IMR-90 (cell line): ENCODE measurements around the gene ZNHIT2. TPM values are rescaled to one million over a fixed set of nuclear protein-coding genes. Genes with fewer than 3 reads are reported as not detected.

Experiments
- ATAC-seq: fragments of 200-7000 bp; cut with Tn5 transposase; 2 replicates; pipeline ENCODE4 v1.9.1; 2020; ENCODE audit warnings: low read depth, mild to moderate bottlenecking, moderate library complexity
- BruUV-seq: library from RNA; stranded (reverse); fragments of 400-500 nt; replicated peaks from 2 replicates; lab custom pipeline; 2021; lab: Mats Ljungman, UMichigan
- CTCF ChIA-PET: fragments of 300-600 bp; formaldehyde crosslinking; extraction: SDS; loops from one replicate; lab custom pipeline; 2021; ENCODE audit warnings: antibody characterized with exemption; lab: Yijun Ruan, JAX
- POLR2A ChIA-PET: fragments of 300-600 bp; sonication (Branson Sonifier 250); formaldehyde crosslinking; loops from one replicate; lab custom pipeline; 2022; ENCODE audit warnings: antibody characterized with exemption; ENCODE audit not compliant: unreplicated experiment; lab: Charles Lee
- DNase-seq: peaks from one replicate; pipeline ENCODE4 v3.0.0; 2013
- H2AFZ ChIP-seq: replicated peaks from 2 replicates; pipeline ENCODE3; 2013; ENCODE audit warnings: low read length, mild to moderate bottlenecking; ENCODE audit not compliant: poor library complexity
- H2AK5ac ChIP-seq: 2 replicates; pipeline ENCODE4 v1.6.1; 2013; ENCODE audit warnings: low read depth, low read length, inconsistent platforms
- H2AK9ac ChIP-seq: replicated peaks from 2 replicates; pipeline ENCODE3; 2013; ENCODE audit warnings: mild to moderate bottlenecking, low read depth, low read length, moderate library complexity; ENCODE audit not compliant: poor library complexity
- H2BK120ac ChIP-seq: 2 replicates; pipeline ENCODE4 v1.6.1; 2013; ENCODE audit warnings: low read depth, low read length, inconsistent platforms
- H2BK15ac ChIP-seq: 3 replicates; pipeline ENCODE4 v1.6.1; 2013; ENCODE audit warnings: low read depth, low read length, inconsistent platforms
- H2BK20ac ChIP-seq: 2 replicates; pipeline ENCODE4 v1.6.1; 2013; ENCODE audit warnings: low read depth, mild to moderate bottlenecking, inconsistent platforms, low read length, moderate library complexity
- H2BK5ac ChIP-seq: 2 replicates; pipeline ENCODE4 v1.6.1; 2013; ENCODE audit warnings: mild to moderate bottlenecking, low read depth, low read length, inconsistent platforms; ENCODE audit not compliant: poor library complexity, severe bottlenecking
- H3K14ac ChIP-seq: replicated peaks from 2 replicates; pipeline ENCODE4 v1.6.1; 2013; ENCODE audit warnings: low read depth, low read length, inconsistent platforms
- H3K18ac ChIP-seq: 2 replicates; pipeline ENCODE4 v1.6.1; 2013; ENCODE audit warnings: low read depth, low read length, control low read depth
- H3K23ac ChIP-seq: 2 replicates; pipeline ENCODE4 v1.6.1; 2013; ENCODE audit warnings: low read depth, low read length, inconsistent platforms
- H3K27ac ChIP-seq: 2 replicates; pipeline ENCODE4 v1.5.1; 2013; ENCODE audit warnings: mild to moderate bottlenecking, control low read depth, low read length; ENCODE audit not compliant: insufficient read depth
- H3K27me3 ChIP-seq: 2 replicates; pipeline ENCODE4 v1.6.1; 2013; ENCODE audit warnings: low read length; ENCODE audit not compliant: control insufficient read depth, insufficient read depth
- H3K36me3 ChIP-seq: 2 replicates; pipeline ENCODE4 v1.6.1; 2013; ENCODE audit warnings: low read length, mixed read lengths; ENCODE audit not compliant: control insufficient read depth, insufficient read depth
- H3K4ac ChIP-seq: 2 replicates; pipeline ENCODE4 v1.6.1; 2013; ENCODE audit warnings: low read depth, low read length, inconsistent platforms
- H3K4me1 ChIP-seq: 2 replicates; pipeline ENCODE4 v1.6.1; 2013; ENCODE audit warnings: low read length, mixed read lengths; ENCODE audit not compliant: control insufficient read depth, insufficient read depth
- H3K4me2 ChIP-seq: 2 replicates; pipeline ENCODE4 v1.6.1; 2013; ENCODE audit warnings: low read depth, mild to moderate bottlenecking, control low read depth, low read length, moderate library complexity
- H3K4me3 ChIP-seq: 2 replicates; pipeline ENCODE4 v1.5.1; 2013; ENCODE audit warnings: low read depth, mild to moderate bottlenecking, control low read depth, low read length, moderate library complexity; ENCODE audit not compliant: insufficient read depth
- H3K56ac ChIP-seq: 2 replicates; pipeline ENCODE4 v1.6.1; 2013; ENCODE audit warnings: low read length, inconsistent platforms; ENCODE audit not compliant: insufficient read depth; ENCODE audit errors: extremely low read depth
- H3K79me1 ChIP-seq, 2 experiments: 2 replicates each; pipeline ENCODE4 v1.6.1; 2013; ENCODE audit warnings: low read length in 2 of 2, inconsistent platforms in 1 of 2, low read depth in 1 of 2
- H3K9ac ChIP-seq: 2 replicates; pipeline ENCODE4 v1.6.1; 2013; ENCODE audit warnings: low read depth, low read length, control low read depth
- H3K9me1 ChIP-seq: 2 replicates; pipeline ENCODE4 v1.6.1; 2013; ENCODE audit warnings: low read length, inconsistent platforms; ENCODE audit not compliant: insufficient read depth
- H3K9me3 ChIP-seq: 2 replicates; pipeline ENCODE4 v1.6.1; 2013; ENCODE audit warnings: low read length; ENCODE audit not compliant: control insufficient read depth, insufficient read depth
- H4K20me1 ChIP-seq: 2 replicates; pipeline ENCODE4 v1.6.1; 2013; ENCODE audit warnings: low read length, inconsistent platforms; ENCODE audit not compliant: insufficient read depth
- H4K5ac ChIP-seq: 2 replicates; pipeline ENCODE4 v1.6.1; 2013; ENCODE audit warnings: mild to moderate bottlenecking, low read depth, low read length, control low read depth
- H4K8ac ChIP-seq, 2 experiments: 2 replicates each; pipeline ENCODE4 v1.6.1; 2013; ENCODE audit warnings: low read depth in 2 of 2, low read length in 2 of 2, control low read depth in 1 of 2, inconsistent platforms in 1 of 2
- H4K91ac ChIP-seq: 2 replicates; pipeline ENCODE4 v1.6.1; 2013; ENCODE audit warnings: low read depth, low read length, inconsistent platforms; ENCODE audit not compliant: insufficient read depth
- CEBPB ChIP-seq: IDR thresholded peaks from 2 replicates; pipeline ENCODE4 v1.6.1; 2012; ENCODE audit warnings: low read depth, low read length, improper control_type of control experiment
- CTCF ChIP-seq: conservative IDR thresholded peaks from 2 replicates; pipeline ENCODE4 v1.5.1; 2012; ENCODE audit warnings: mild to moderate bottlenecking, low read depth, low read length, improper control_type of control experiment
- ELK1 ChIP-seq: fragments of 150-350 bp; IDR thresholded peaks from 2 replicates; pipeline ENCODE4 v1.6.1; 2016; ENCODE audit warnings: low read depth, mild to moderate bottlenecking, low read length, moderate library complexity, borderline replicate concordance
- FOS ChIP-seq: fragments of 150-350 bp; IDR thresholded peaks from 2 replicates; pipeline ENCODE4 v1.6.1; 2016; ENCODE audit warnings: low read depth, low read length
- MAFK ChIP-seq: IDR thresholded peaks from 2 replicates; pipeline ENCODE4 v1.6.1; 2012; ENCODE audit warnings: low read depth, low read length, improper control_type of control experiment
- MAZ ChIP-seq: IDR thresholded peaks from 2 replicates; pipeline ENCODE4 v1.6.1; 2012; ENCODE audit warnings: low read depth, mild to moderate bottlenecking, low read length, improper control_type of control experiment, moderate library complexity, borderline replicate concordance
- MXI1 ChIP-seq: IDR thresholded peaks from 2 replicates; pipeline ENCODE4 v1.6.1; 2012; ENCODE audit warnings: low read depth, mild to moderate bottlenecking, low read length, moderate library complexity, borderline replicate concordance
- RAD21 ChIP-seq: IDR thresholded peaks from 2 replicates; pipeline ENCODE4 v1.6.1; 2012; ENCODE audit warnings: low read length, improper control_type of control experiment
- RCOR1 ChIP-seq: IDR thresholded peaks from 2 replicates; pipeline ENCODE4 v1.6.1; 2012; ENCODE audit warnings: mild to moderate bottlenecking, low read length, improper control_type of control experiment; ENCODE audit not compliant: insufficient replicate concordance
- RFX5 ChIP-seq: IDR thresholded peaks from 2 replicates; pipeline ENCODE4 v1.8.0; 2012; ENCODE audit warnings: low read depth, mild to moderate bottlenecking, low read length, moderate library complexity
- WGBS, 2 experiments: methylation state at CpG; one replicate each; pipeline versions ENCODE4 v1.1.5 to v1.1.7; 2013; ENCODE audit warnings: missing lambda C conversion rate in 2 of 2; ENCODE audit not compliant: insufficient read length in 1 of 2; ENCODE audit errors: extremely low coverage in 2 of 2; 5-methylcytosine and 5-hydroxymethylcytosine counted together
- dilution Hi-C: fragments of 300-500 bp; cut with HindIII; formaldehyde crosslinking; loops from one replicate; pipeline ENCODE4 v1.14.3; 2018; ENCODE audit warnings: low sequenced_read_pairs; ENCODE audit not compliant: unreplicated experiment
- in situ Hi-C: fragments of 300-500 bp; cut with MboI; formaldehyde crosslinking; loops from 3 replicates; pipeline ENCODE4 v1.14.3; 2019; ENCODE audit warnings: low sequenced_read_pairs, inconsistent platforms, mixed read lengths
- intact Hi-C: fragments of 100-400 bp; cut with micrococcal nuclease; formaldehyde crosslinking; loops from 2 replicates; pipeline ENCODE4 v1.10.0; 2022
- polyA plus RNA-seq, 3 experiments: library from polyadenylated mRNA; depleted of rRNA; stranded (reverse); fragments of >200 nt; gene quantifications; 2 replicates each; pipeline ENCODE4 v1.2.3, GENCODE V29; 2012; ENCODE audit warnings: low replicate concordance in 1 of 3
- total RNA-seq: library from RNA; depleted of rRNA; stranded (reverse); fragments of >200 nt; gene quantifications from 2 replicates; pipeline ENCODE4 v1.2.3, GENCODE V29; 2012

Gene ZNHIT2
- total and polyA plus RNA-seq, 2 of the 4 experiments (the other 2 are of a cell fraction): 3.9 to 5.9 TPM

GRCh38 chr11:65120831-65121230 is 3.3 kb upstream of the ZNHIT2 start:
- Histone ChIP-seq H3K18ac (no peak overlapping the region), H3K27me3 (no peaks in the 10 kb centered on the region), H2AK9ac (peak overlapping the region; percentile 23), H3K79me1 (peaks cover 27 to 70% of the 10 kb centered on the region in 2 experiments), H2BK20ac (no peak overlapping the region), H3K27ac (no peak overlapping the region), H3K36me3 (peaks cover 31% of the 10 kb centered on the region), H4K8ac (peak overlapping the region in 1 of 2 experiments; percentile 70; a peak in 1 of 4 replicates), H3K4me2 (peak overlapping the region; percentile 97; the same call in 1 of the 2 replicates), H3K23ac (no peak overlapping the region), H2BK120ac (no peak overlapping the region), H2BK5ac (no peak overlapping the region), H4K91ac (no peak overlapping the region), H3K4me3 (peak overlapping the region; percentile 74), H2BK15ac (no peak overlapping the region), H2AFZ (no peak overlapping the region), H3K4ac (no peak overlapping the region), H4K5ac (no peak overlapping the region; the same call in 1 of the 2 replicates), H3K9me1 (0 out of 2 replicates have a peak, but pooled peaks cover 4% of the 10 kb centered on the region), H3K9me3 (no peaks in the 10 kb centered on the region), H4K20me1 (no peaks in the 10 kb centered on the region), H3K4me1 (peaks cover 7% of the 10 kb centered on the region), H3K9ac (peak overlapping the region; percentile 87), H3K56ac (0 out of 2 replicates have a peak overlapping the region, but pooled peaks have one; percentile 5), H2AK5ac (no peak overlapping the region), H3K14ac (no peak overlapping the region)
- in situ Hi-C loops (no loop called here), dilution Hi-C loops (no loop called here), intact Hi-C loops (loop anchor here (5.0 kb wide), 1 partner anchor 61 kb away; the partner anchor contains the start of gene CAPN1)
- TF ChIP-seq RCOR1 (no peak), CEBPB (no peak), CTCF (no peak), RAD21 (no peak), ELK1 (no peak), MAFK (no peak), RFX5 (no peak), MAZ (no peak), MXI1 (no peak), FOS (no peak)
- DNase-seq (no peak), ATAC-seq (no peak)
- ChIA-PET POLR2A (no interaction called here), CTCF (no interaction called here)
- no CpG with 5 or more reads among the region's 3 CpGs for WGBS, 2 experiments
- BruUV-seq: no TSS peak
